ENCODE measurements around the gene CHD2. TPM values are rescaled to one million over a fixed set of nuclear protein-coding genes. Genes with fewer than 3 reads are reported as not detected.

The CHD2 gene
- total RNA-seq, 4 donors from 2014 or later, result 109 to 370 (median 161) TPM

DNA sequence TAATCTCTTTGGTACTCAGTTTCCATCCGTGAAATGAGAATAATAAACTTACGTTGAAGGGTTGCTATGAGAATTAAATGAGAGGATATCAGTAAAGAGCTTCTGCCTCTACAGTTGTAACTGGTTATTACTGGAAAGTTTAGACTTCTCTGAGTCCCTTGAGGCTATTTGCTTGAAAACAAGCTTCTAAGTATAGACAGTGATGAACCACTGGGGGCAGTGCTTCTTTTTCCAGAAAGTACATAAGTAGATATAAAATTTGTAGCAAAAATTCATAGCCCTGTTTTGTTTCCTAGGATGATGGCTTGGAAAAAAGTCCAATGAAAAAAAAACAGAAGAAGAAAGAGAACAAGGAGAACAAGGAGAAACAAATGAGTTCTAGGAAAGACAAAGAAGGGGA lies 101.8 kb downstream of the CHD2 start:
- Histone ChIP-seq H3K27ac (no peak overlapping the region), H3K9me3 (no peaks in the 10 kb centered on the region), H3K4me3 (no peak overlapping the region), H3K27me3 (no peaks in the 10 kb centered on the region), H3K4me1 (no peaks in the 10 kb centered on the region), H3K36me3 (peaks cover 0 to 98% (median 3%) of the 10 kb centered on the region in 3 donors)
- TF ChIP-seq POLR2A (IDR thresholded peaks at IDR 0.05), result no peak
- TF ChIP-seq, protein P1, sequence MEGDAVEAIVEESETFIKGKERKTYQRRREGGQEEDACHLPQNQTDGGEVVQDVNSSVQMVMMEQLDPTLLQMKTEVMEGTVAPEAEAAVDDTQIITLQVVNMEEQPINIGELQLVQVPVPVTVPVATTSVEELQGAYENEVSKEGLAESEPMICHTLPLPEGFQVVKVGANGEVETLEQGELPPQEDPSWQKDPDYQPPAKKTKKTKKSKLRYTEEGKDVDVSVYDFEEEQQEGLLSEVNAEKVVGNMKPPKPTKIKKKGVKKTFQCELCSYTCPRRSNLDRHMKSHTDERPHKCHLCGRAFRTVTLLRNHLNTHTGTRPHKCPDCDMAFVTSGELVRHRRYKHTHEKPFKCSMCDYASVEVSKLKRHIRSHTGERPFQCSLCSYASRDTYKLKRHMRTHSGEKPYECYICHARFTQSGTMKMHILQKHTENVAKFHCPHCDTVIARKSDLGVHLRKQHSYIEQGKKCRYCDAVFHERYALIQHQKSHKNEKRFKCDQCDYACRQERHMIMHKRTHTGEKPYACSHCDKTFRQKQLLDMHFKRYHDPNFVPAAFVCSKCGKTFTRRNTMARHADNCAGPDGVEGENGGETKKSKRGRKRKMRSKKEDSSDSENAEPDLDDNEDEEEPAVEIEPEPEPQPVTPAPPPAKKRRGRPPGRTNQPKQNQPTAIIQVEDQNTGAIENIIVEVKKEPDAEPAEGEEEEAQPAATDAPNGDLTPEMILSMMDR (IDR thresholded peaks at IDR 0.05), result no peak
- no peak for DNase-seq

DNA sequence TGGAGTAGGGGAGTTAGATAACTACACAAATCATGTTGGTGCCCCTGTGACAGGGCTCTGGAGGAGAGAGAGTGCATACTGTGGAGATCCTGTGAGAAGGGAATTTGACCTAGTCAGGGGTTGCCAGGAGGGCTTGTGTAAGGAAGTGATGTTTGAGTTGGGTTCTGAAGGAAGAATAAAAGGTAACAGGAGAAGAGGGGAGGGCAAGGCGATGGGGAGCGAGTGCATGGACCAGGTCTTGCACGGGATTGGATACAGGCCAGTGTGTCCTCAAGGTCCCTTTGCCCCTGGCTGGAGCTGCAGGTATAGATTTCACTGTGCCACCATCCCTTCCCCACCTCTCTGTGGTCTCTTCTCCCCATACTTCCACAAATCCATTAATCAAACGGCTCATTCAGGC lies 105.0 kb downstream of the CHD2 start:
- H3K36me3 ChIP-seq, result peaks cover 0 to 98% (median 5%) of the 10 kb centered on the region in 3 donors
- H3K4me3 ChIP-seq, result no peak overlapping the region
- no peaks in the 10 kb centered on the region for H3K4me1 ChIP-seq
- no peaks in the 10 kb centered on the region for H3K27me3 ChIP-seq
- H3K27ac ChIP-seq, result no peak overlapping the region
- H3K9me3 ChIP-seq, result no peaks in the 10 kb centered on the region
- TF ChIP-seq, protein P1 (IDR thresholded peaks at IDR 0.05), result no peak
- no peak for TF ChIP-seq POLR2A (IDR thresholded peaks at IDR 0.05)
- no peak for DNase-seq

DNA sequence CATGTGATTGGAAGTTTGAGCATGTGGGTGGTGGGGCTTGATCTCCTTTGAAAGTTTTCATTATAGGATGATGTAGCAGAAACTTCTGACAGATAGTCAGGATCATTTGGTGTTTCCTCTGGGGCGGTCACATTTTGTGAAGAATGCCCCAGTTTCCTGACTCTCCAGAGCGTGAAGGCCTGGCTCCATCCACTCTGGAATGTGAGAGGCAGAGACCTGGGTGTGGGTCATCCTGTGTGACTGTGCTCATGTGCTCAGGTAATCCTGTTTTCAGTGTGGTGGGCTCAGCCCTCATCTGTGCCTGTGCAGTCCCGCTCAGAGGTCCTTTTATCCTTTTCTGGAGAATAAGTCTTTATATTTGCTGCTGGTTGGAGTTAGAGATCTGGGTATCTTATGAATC lies 107.9 kb downstream of the CHD2 start:
- peaks cover 0 to 98% (median 2%) of the 10 kb centered on the region in 3 donors for H3K36me3 ChIP-seq
- no peak overlapping the region for H3K27ac ChIP-seq
- H3K4me1 ChIP-seq, result no peaks in the 10 kb centered on the region
- H3K4me3 ChIP-seq, result no peak overlapping the region
- no peak for DNase-seq
- no peak for TF ChIP-seq POLR2A (IDR thresholded peaks at IDR 0.05)
- TF ChIP-seq, protein P1 (IDR thresholded peaks at IDR 0.05), result no peak
- no peaks in the 10 kb centered on the region for H3K27me3 ChIP-seq
- H3K9me3 ChIP-seq, result no peaks in the 10 kb centered on the region

DNA sequence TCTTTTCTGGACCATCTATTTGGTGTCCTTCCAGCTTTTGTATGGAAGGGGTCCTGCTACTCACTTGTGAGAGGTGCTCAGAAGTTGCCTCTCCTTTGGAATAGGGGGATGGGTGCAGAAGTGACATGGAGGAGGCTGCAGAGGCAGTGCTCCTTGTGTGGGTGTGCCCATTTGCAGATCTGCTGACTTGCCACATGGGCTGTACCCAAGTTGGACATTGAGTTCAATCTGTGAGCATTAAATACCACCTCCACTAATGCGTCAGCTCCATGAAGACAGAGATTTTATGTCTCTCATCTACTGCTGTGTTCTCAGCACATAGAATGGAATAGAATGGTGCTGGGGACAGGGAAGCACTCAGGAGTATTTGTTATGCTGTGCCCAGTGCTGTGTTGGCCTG lies 112.7 kb downstream of the CHD2 start:
- DNase-seq, result no peak
- Histone ChIP-seq H3K27ac (no peak overlapping the region), H3K4me1 (no peaks in the 10 kb centered on the region), H3K27me3 (no peaks in the 10 kb centered on the region), H3K9me3 (no peaks in the 10 kb centered on the region), H3K4me3 (no peak overlapping the region), H3K36me3 (peaks cover 0 to 99% (median 2%) of the 10 kb centered on the region in 3 donors)
- no peak for TF ChIP-seq POLR2A (IDR thresholded peaks at IDR 0.05)
- TF ChIP-seq, protein P1 (IDR thresholded peaks at IDR 0.05), result no peak

DNA sequence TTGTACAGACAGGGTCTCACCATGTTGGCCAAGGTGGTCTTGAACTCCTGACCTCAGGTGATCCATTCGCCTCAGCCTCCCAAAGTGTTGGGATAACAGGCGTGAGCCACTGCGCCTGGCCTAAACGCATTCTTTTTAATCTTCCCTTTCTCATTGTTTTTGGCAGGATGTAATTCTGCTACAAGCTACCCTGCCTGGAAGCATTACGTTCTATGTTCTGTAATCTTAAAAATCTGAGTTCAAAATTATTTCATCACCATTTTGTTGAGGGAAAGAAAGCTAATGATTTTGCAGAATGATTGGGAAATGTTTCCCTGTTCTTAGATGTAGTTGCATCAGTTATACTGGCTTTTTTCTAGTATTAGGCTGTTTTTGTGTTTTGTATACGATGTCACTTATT lies 117.4 kb downstream of the CHD2 start:
- Histone ChIP-seq H3K36me3 (peaks cover 0 to 99% (median 0%) of the 10 kb centered on the region in 3 donors), H3K4me3 (no peak overlapping the region), H3K27me3 (no peaks in the 10 kb centered on the region), H3K27ac (no peak overlapping the region), H3K4me1 (no peaks in the 10 kb centered on the region), H3K9me3 (no peaks in the 10 kb centered on the region)
- no peak for DNase-seq
- TF ChIP-seq, protein P1 (IDR thresholded peaks at IDR 0.05), result no peak
- no peak for TF ChIP-seq POLR2A (IDR thresholded peaks at IDR 0.05)

DNA sequence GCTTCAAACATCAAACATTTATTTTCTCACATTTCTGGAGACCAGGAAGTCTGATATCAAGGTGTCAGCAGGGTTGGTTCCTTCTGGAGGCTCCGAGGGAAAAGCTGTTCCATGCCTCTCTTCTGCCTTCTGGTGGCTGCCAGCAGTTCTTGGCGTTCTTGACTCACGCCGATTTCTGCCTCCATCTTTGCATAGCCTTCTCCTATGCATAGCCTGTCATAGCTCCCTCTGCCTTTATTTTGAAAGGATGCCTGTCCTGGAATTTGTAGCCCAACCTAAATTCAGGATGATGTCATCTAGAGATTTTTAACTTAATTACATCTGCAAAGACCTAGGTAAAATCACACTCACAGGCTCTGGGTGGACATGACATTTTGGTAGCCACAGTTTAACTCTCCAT lies 118.5 kb downstream of the CHD2 start:
- H3K9me3 ChIP-seq, result no peaks in the 10 kb centered on the region
- TF ChIP-seq POLR2A (IDR thresholded peaks at IDR 0.05), result no peak
- TF ChIP-seq, protein P1 (IDR thresholded peaks at IDR 0.05), result no peak
- no peak overlapping the region for H3K27ac ChIP-seq
- H3K36me3 ChIP-seq, result peaks cover 0 to 99% (median 0%) of the 10 kb centered on the region in 3 donors
- no peaks in the 10 kb centered on the region for H3K4me1 ChIP-seq
- no peaks in the 10 kb centered on the region for H3K27me3 ChIP-seq
- H3K4me3 ChIP-seq, result no peak overlapping the region
- DNase-seq, result peak in 1 of 3 donors; percentile 39
